Thoracic aorta (tissue), 2 donors: ENCODE measurements around the gene CALML3. TPM values are rescaled to one million over a fixed set of nuclear protein-coding genes. Genes with fewer than 3 reads are reported as not detected.

Experiments
- ATAC-seq: fragments of 150-250 bp; one replicate; pipeline ENCODE4 v1.8.0; 2017; ENCODE audit warnings: low read depth; ENCODE audit not compliant: insufficient number of reproducible peaks, low FRiP score
- DNase-seq: peaks from one replicate; pipeline ENCODE4 v3.0.0-alpha.2; 2020; ENCODE audit warnings: low spot score
- H3K27ac ChIP-seq, 2 donors: fragments of 200-600 bp; sonication (generic); 1 replicate in 1 of 2; 2 replicates in 1 of 2; pipeline ENCODE4 v1.5.1; 2016; ENCODE audit warnings: mild to moderate bottlenecking in 2 of 2, moderate library complexity in 2 of 2
- H3K27me3 ChIP-seq: fragments of 200-600 bp; sonication (generic); replicated peaks from 2 replicates; pipeline ENCODE4 v1.6.0; 2016; ENCODE audit warnings: mild to moderate bottlenecking; ENCODE audit not compliant: insufficient read depth
- H3K36me3 ChIP-seq: fragments of 200-600 bp; sonication (generic); one replicate; pipeline ENCODE4 v1.5.1; 2016
- H3K4me1 ChIP-seq, 2 donors: fragments of 200-600 bp; sonication (generic); 1 replicate in 1 of 2; 2 replicates in 1 of 2; pipeline versions ENCODE4 v1.5.1 to v1.6.0; 2016; ENCODE audit warnings: low read depth in 2 of 2, mild to moderate bottlenecking in 1 of 2; ENCODE audit not compliant: control insufficient read depth in 1 of 2
- H3K4me3 ChIP-seq: fragments of 200-600 bp; sonication (generic); 2 replicates; pipeline ENCODE4 v1.5.1; 2016; ENCODE audit warnings: mild to moderate bottlenecking
- H3K9me3 ChIP-seq: fragments of 200-600 bp; sonication (generic); 2 replicates; pipeline ENCODE4 v1.5.1; 2016
- total RNA-seq, 2 donors: library from RNA; depleted of rRNA; stranded (reverse); fragments of >200 nt; gene quantifications; one replicate each; pipeline versions ENCODE4 v1.1.0 to v1.2.3, GENCODE V29; 2016
- TF ChIP-seq, protein P1 (sequence below): fragments of 200-600 bp; sonication (generic); IDR thresholded peaks from one replicate; pipeline ENCODE4 v1.5.1; 2019; ENCODE audit warnings: antibody characterized with exemption

CALML3 gene
- total RNA-seq, 2 donors from 2014 or later: not detected

DNA sequence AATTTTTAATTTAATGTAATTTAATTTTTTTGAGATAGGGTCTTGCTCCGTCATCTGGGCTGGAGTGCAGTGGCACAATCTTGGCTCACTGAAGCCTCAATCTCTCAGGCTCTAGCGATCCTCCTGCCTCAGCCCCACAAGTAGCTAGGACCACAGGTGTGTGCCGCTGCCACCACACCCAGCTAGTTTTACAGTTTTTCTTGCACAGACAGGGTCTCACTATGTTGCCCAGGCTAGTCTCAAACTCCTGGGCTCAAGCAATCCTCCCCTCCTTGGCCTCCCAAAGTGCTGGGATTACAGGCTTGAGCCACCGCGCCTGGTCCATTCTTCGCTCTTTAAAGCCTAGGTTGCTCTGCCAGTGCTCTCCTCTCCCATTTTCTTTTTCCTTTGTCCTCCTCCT is 12.9 kb downstream of the CALML3 start:
- ATAC-seq: no peak
- DNase-seq: no peak
- Histone ChIP-seq H3K27ac (peak overlapping the region; percentile 62 to 72), H3K27me3 (no peaks in the 10 kb centered on the region), H3K9me3 (peaks cover 6% of the 10 kb centered on the region), H3K4me1 (peaks cover 29 to 61% of the 10 kb centered on the region in 2 donors), H3K4me3 (no peak overlapping the region), H3K36me3 (no peaks in the 10 kb centered on the region)
- TF ChIP-seq, protein P1, sequence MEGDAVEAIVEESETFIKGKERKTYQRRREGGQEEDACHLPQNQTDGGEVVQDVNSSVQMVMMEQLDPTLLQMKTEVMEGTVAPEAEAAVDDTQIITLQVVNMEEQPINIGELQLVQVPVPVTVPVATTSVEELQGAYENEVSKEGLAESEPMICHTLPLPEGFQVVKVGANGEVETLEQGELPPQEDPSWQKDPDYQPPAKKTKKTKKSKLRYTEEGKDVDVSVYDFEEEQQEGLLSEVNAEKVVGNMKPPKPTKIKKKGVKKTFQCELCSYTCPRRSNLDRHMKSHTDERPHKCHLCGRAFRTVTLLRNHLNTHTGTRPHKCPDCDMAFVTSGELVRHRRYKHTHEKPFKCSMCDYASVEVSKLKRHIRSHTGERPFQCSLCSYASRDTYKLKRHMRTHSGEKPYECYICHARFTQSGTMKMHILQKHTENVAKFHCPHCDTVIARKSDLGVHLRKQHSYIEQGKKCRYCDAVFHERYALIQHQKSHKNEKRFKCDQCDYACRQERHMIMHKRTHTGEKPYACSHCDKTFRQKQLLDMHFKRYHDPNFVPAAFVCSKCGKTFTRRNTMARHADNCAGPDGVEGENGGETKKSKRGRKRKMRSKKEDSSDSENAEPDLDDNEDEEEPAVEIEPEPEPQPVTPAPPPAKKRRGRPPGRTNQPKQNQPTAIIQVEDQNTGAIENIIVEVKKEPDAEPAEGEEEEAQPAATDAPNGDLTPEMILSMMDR: no peak

DNA sequence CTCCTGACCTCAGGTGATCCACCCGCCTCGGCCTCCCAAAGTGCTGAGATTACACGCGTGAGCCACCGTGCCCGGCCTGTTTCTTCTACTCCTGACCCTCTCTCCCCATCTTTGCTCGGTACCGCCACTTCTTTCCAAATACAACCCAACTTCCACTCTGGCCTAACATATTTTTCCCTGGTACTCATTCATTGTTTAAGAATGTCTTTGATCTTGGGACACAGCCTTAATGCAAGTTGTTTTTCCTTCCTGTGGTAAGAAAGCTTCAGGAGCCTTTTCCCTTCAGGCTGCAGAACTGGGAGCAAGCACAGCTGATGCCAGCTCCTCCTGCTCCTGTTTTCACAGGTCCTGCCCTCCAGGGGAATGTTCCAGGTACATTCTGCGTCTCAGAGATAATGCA is 13.7 kb downstream of the CALML3 start:
- TF ChIP-seq, protein P1: no peak
- H3K36me3 ChIP-seq: no peaks in the 10 kb centered on the region
- H3K4me3 ChIP-seq: no peak overlapping the region
- ATAC-seq: no peak
- peaks cover 22 to 57% of the 10 kb centered on the region in 2 donors for H3K4me1 ChIP-seq
- peaks cover 6% of the 10 kb centered on the region for H3K9me3 ChIP-seq
- H3K27me3 ChIP-seq: no peaks in the 10 kb centered on the region
- no peak for DNase-seq
- H3K27ac ChIP-seq: peak overlapping the region; percentile 21 to 62

DNA sequence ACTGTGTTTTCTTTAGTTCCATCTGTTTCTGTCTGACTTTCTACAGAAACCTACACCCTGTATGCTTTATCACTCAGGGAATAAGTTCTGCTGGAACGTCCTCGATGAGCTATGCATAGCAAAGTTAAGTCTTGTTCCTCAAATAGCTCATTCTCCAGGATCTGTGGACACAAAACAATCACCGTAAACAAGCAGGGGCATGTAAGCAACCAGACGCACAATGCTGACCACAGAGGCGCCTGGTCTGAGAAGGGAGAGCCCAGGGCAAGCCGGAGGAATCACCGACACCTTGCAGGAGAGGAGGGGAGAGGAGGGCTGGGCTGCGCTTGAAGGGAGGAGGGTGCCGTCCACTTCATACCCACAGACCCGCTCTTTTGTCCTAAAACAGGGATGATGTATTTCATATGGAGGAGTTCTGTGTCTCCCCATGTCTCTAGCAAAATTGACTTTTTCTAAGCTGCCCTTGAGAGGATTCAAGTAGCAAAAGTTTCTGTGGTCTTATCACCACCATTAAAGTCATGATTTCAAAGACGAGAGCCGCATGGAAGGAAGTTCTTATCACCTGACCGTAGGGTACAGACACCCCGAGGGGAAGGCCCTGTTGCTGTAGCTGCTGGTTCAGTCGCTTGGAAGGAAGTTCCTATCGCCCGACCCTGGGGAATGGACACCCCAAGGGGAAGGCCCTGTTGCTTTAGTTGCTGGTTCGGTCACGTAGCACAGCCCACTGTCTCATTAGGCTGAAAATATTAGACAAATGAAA is 14.3 kb downstream of the CALML3 start:
- Histone ChIP-seq H3K27me3 (no peaks in the 10 kb centered on the region), H3K9me3 (peaks cover 6% of the 10 kb centered on the region), H3K27ac (peak overlapping the region; percentile 21 to 62), H3K4me1 (peaks cover 16 to 55% of the 10 kb centered on the region in 2 donors), H3K4me3 (no peak overlapping the region), H3K36me3 (no peaks in the 10 kb centered on the region)
- TF ChIP-seq, protein P1: no peak
- ATAC-seq: no peak
- no peak for DNase-seq

DNA sequence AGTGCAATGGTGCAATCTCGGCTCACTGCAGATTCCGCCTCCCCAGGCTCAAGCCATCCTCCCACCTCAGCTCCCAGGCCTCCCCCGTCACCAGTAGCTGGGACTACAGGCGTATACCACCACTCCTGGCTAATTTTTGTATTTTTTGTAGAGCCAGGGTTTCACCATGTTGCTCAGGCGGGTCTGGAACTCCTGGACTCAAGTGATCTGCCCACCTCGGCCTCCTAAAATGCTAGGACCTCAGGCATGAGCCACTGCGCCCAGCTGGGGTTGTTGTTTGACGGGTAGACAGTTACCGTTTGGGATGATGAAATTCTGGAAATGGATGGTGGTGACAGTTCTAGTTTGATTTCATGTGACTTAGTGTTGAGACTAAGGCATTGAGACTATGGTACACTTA is 15.3 kb downstream of the CALML3 start:
- Histone ChIP-seq H3K4me1 (peaks cover 13 to 55% of the 10 kb centered on the region in 2 donors), H3K4me3 (no peak overlapping the region), H3K9me3 (peaks cover 6% of the 10 kb centered on the region), H3K36me3 (no peaks in the 10 kb centered on the region), H3K27ac (no peak overlapping the region), H3K27me3 (no peaks in the 10 kb centered on the region)
- DNase-seq (no peak), ATAC-seq (no peak)
- TF ChIP-seq, protein P1: no peak

DNA sequence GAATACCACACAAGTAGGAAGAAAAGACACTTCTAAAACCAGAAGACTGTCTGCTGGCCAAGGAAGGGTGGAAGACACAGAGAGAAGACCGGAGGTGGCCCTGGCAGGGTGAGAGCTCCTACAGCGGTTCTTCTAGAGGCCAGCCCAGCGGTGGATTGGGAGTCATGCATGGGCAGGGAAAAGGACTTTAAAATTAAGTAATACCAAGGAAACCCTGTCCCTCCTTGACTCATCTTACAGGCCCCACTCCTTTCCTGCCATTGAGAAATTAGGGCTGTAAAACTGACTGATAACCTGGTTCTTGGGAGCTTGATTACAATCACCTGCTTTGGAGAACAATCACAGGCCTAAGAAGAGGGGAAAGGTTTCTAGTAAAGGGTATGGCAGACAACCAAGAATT is 16.1 kb downstream of the CALML3 start:
- H3K9me3 ChIP-seq: peaks cover 6% of the 10 kb centered on the region
- no peak overlapping the region for H3K27ac ChIP-seq
- no peaks in the 10 kb centered on the region for H3K27me3 ChIP-seq
- no peaks in the 10 kb centered on the region for H3K36me3 ChIP-seq
- H3K4me1 ChIP-seq: peaks cover 18 to 60% of the 10 kb centered on the region in 2 donors
- H3K4me3 ChIP-seq: no peak overlapping the region
- DNase-seq (no peak), ATAC-seq (no peak)
- TF ChIP-seq, protein P1: no peak
